Renal cortex interstitium (tissue), 11 donors: Measurements from ENCODE around the gene CDK19. TPM values are rescaled to one million over a fixed set of nuclear protein-coding genes. Genes with fewer than 3 reads are reported as not detected.
"Not testable (repeated sequence)": the region's sequence is repeated elsewhere in the genome, so short reads cannot be mapped to it uniquely, and the experiment has no call there.

Experiments used
- DNase-seq, 11 donors: peaks; one replicate each; pipeline ENCODE4 v3.0.0-alpha.2; 2013; ENCODE audit warnings: low read depth in 9 of 11, low spot score in 4 of 11; ENCODE audit errors: extremely low read depth in 1 of 11
- polyA plus RNA-seq, 3 donors: library from polyadenylated mRNA; unstranded; fragments of 120-200 nt; gene quantifications; one replicate each; pipeline ENCODE4 v1.2.1, GENCODE V29; 2013; ENCODE audit not compliant: insufficient read length in 3 of 3

Gene CDK19
- polyA plus RNA-seq, 3 donors, result 33.9 to 42.6 (median 36.6) TPM

GRCh38 chr6:110615722-110616121 lies 199.5 kb downstream of the CDK19 start:
- no peak for DNase-seq

GRCh38 chr6:110614586-110614985 lies 200.7 kb downstream of the CDK19 start:
- DNase-seq, result no peak

GRCh38 chr6:110614106-110614505 lies 201.2 kb downstream of the CDK19 start:
- no peak for DNase-seq

- no peak for DNase-seq
These were observed 201.9 kb downstream of the CDK19 start for GRCh38 chr6:110613356-110613755.

GRCh38 chr6:110612298-110612697 lies 203.0 kb downstream of the CDK19 start:
- DNase-seq, result no peak

GRCh38 chr6:110609101-110609500 lies 206.2 kb downstream of the CDK19 start:
- DNase-seq, result no peak

GRCh38 chr6:110608151-110608550 lies 207.1 kb downstream of the CDK19 start:
- DNase-seq, result no peak

GRCh38 chr6:110606151-110606550 lies 209.1 kb downstream of the CDK19 start:
- DNase-seq, result no peak

- not testable (repeated sequence) for DNase-seq
These were observed 214.6 kb downstream of the CDK19 start for GRCh38 chr6:110600640-110601039.

GRCh38 chr6:110597761-110598160 lies 217.5 kb downstream of the CDK19 start:
- peak in 10 of 11 donors; percentile 20 to 56 (median 38) for DNase-seq

- no peak for DNase-seq
These were observed 218.9 kb downstream of the CDK19 start for GRCh38 chr6:110596354-110596753.

GRCh38 chr6:110595112-110595511 lies 220.2 kb downstream of the CDK19 start:
- DNase-seq, result no peak

GRCh38 chr6:110593637-110594036 lies 221.6 kb downstream of the CDK19 start:
- DNase-seq, result no peak

GRCh38 chr6:110592765-110593164 lies 222.5 kb downstream of the CDK19 start:
- DNase-seq, result no peak

GRCh38 chr6:110590821-110591351 lies 224.4 kb downstream of the CDK19 start:
- DNase-seq, result no peak

- no peak for DNase-seq
These were observed 225.3 kb downstream of the CDK19 start for GRCh38 chr6:110589865-110590513.

GRCh38 chr6:110587328-110587727 lies 227.9 kb downstream of the CDK19 start:
- no peak for DNase-seq

GRCh38 chr6:110581679-110582078 lies 233.6 kb downstream of the CDK19 start:
- DNase-seq, result no peak

- DNase-seq, result not testable (repeated sequence)
These were observed 237.6 kb downstream of the CDK19 start for GRCh38 chr6:110577596-110578167.

GRCh38 chr6:110575925-110576463 lies 239.3 kb downstream of the CDK19 start:
- no peak for DNase-seq
